ENCODE results near the gene SEH1L.

DNA sequence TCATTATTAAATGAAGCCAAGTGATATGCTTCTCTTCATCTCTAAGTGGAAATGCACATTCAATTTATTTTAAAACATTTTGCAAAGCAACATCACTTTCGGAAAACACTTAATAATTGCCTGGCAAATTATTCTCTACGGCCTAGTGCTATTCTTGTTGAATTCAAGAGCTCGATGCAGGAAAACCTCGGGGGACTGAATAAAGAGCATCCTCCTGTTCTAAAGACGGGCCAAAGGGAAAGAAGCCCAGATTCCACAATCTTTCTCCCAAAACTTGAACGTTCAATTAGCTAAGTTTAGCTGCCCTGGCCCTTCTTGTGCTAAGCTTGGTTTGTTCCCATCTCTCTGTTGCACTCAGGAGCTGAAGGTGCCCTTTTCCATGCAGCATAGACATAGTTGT is 23.2 kb upstream of the SEH1L start:
- TF ChIP-seq, protein P1, sequence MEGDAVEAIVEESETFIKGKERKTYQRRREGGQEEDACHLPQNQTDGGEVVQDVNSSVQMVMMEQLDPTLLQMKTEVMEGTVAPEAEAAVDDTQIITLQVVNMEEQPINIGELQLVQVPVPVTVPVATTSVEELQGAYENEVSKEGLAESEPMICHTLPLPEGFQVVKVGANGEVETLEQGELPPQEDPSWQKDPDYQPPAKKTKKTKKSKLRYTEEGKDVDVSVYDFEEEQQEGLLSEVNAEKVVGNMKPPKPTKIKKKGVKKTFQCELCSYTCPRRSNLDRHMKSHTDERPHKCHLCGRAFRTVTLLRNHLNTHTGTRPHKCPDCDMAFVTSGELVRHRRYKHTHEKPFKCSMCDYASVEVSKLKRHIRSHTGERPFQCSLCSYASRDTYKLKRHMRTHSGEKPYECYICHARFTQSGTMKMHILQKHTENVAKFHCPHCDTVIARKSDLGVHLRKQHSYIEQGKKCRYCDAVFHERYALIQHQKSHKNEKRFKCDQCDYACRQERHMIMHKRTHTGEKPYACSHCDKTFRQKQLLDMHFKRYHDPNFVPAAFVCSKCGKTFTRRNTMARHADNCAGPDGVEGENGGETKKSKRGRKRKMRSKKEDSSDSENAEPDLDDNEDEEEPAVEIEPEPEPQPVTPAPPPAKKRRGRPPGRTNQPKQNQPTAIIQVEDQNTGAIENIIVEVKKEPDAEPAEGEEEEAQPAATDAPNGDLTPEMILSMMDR (IDR thresholded peaks at IDR 0.05), result no peak
- no peak for TF ChIP-seq EZH2 (IDR thresholded peaks at IDR 0.05)
